ENCODE measurements around the gene C22orf31.

The C22orf31 gene

GRCh38 chr22:29073618-29074275 is 12.1 kb upstream of the C22orf31 start:
- no peaks in the 10 kb centered on the region for H3K36me3 ChIP-seq (ENCODE audit: control insufficient read depth, insufficient read depth, low read length)
- TF ChIP-seq, protein P1, sequence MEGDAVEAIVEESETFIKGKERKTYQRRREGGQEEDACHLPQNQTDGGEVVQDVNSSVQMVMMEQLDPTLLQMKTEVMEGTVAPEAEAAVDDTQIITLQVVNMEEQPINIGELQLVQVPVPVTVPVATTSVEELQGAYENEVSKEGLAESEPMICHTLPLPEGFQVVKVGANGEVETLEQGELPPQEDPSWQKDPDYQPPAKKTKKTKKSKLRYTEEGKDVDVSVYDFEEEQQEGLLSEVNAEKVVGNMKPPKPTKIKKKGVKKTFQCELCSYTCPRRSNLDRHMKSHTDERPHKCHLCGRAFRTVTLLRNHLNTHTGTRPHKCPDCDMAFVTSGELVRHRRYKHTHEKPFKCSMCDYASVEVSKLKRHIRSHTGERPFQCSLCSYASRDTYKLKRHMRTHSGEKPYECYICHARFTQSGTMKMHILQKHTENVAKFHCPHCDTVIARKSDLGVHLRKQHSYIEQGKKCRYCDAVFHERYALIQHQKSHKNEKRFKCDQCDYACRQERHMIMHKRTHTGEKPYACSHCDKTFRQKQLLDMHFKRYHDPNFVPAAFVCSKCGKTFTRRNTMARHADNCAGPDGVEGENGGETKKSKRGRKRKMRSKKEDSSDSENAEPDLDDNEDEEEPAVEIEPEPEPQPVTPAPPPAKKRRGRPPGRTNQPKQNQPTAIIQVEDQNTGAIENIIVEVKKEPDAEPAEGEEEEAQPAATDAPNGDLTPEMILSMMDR (IDR thresholded peaks at IDR 0.05; ENCODE audit: insufficient read depth, low read length, poor library complexity, severe bottlenecking), result no peak
- DNase-seq (ENCODE audit: extremely low read depth, insufficient read length), result no peak
- H3K4me3 ChIP-seq (replicated peaks; ENCODE audit: low read depth, low read length), result no peak overlapping the region; the same call in 1 of the 2 replicates
- no peaks in the 10 kb centered on the region; the same call in 1 of the 2 replicates for H3K27me3 ChIP-seq (replicated peaks; ENCODE audit: control insufficient read depth, insufficient read depth, low read length)

GRCh38 chr22:29072979-29073617 is 11.5 kb upstream of the C22orf31 start, which contains the start of gene KREMEN1:
Gene KREMEN1 (plus strand): TSS chr22:29073035. CDS start chr22:29073131, 96 bp downstream.
- TF ChIP-seq, protein P1 (IDR thresholded peaks at IDR 0.05; ENCODE audit: insufficient read depth, low read length, poor library complexity, severe bottlenecking), result no peak
- Histone ChIP-seq H3K36me3 (ENCODE audit: control insufficient read depth, insufficient read depth, low read length) (no peaks in the 10 kb centered on the region), H3K27me3 (replicated peaks; ENCODE audit: control insufficient read depth, insufficient read depth, low read length) (no peaks in the 10 kb centered on the region; the same call in 1 of the 2 replicates), H3K4me3 (replicated peaks; ENCODE audit: low read depth, low read length) (peak within 1 kb of the TSS; percentile 45)
- DNase-seq (ENCODE audit: extremely low read depth, insufficient read length), result no peak

GRCh38 chr22:29072193-29072978 is 10.8 kb upstream of the C22orf31 start:
- H3K27me3 ChIP-seq (replicated peaks; ENCODE audit: control insufficient read depth, insufficient read depth, low read length), result no peaks in the 10 kb centered on the region; the same call in 1 of the 2 replicates
- peak overlapping the region; percentile 2; the same call in 1 of the 2 replicates for H3K4me3 ChIP-seq (replicated peaks; ENCODE audit: low read depth, low read length)

DNA sequence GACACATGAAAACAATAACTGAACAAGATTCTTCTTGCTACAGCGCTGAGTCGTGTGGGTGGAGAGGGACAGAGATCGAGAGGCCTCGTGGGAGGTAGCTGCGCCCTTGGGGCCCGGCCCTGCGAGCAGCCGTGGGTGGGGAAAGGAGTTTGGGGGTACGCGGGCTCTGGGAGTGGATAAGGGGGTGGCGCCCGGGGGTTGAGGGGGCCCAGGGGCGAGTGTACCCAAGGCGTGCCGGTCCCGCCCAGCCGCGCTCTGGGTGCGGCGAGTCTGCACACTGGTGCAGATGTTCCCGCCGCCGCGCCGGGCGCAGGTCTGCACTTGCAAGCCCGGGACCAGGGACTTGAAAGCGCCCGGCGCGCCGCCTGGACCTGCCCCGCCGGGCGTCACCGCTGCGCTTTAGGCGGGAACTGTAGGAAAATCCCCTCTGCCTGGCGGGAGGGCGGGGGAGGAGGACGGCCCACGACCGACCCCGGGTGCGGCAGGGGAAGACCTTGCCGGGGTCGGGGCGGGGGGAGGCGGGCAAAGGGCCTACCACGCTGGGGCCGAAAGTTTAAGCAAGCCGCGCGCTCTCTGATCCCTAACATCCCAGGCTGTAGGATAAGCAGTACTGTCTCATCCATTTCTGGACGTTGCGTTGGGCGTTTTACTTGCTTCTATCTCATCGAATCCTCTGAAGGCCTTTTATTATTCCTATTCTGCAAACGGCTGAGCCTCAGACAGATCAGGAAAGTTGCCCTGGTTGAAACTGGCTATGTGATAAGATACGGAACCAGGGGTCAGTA is 9.8 kb upstream of the C22orf31 start:
- TF ChIP-seq, protein P1 (IDR thresholded peaks at IDR 0.05; ENCODE audit: insufficient read depth, low read length, poor library complexity, severe bottlenecking), result no peak
- peak; percentile 65 for DNase-seq (ENCODE audit: extremely low read depth, insufficient read length)
- no peaks in the 10 kb centered on the region for H3K36me3 ChIP-seq (ENCODE audit: control insufficient read depth, insufficient read depth, low read length)
- H3K27me3 ChIP-seq (replicated peaks; ENCODE audit: control insufficient read depth, insufficient read depth, low read length), result no peaks in the 10 kb centered on the region; the same call in 1 of the 2 replicates
- peak overlapping the region; percentile 44 for H3K4me3 ChIP-seq (replicated peaks; ENCODE audit: low read depth, low read length)

More at GRCh38 chr22:29072193-29072978, 10.8 kb upstream of the C22orf31 start:
- TF ChIP-seq, protein P1 (IDR thresholded peaks at IDR 0.05; ENCODE audit: insufficient read depth, low read length, poor library complexity, severe bottlenecking), result no peak
- H3K36me3 ChIP-seq (ENCODE audit: control insufficient read depth, insufficient read depth, low read length), result no peaks in the 10 kb centered on the region
- peak; percentile 84 for DNase-seq (ENCODE audit: extremely low read depth, insufficient read length)

DNA sequence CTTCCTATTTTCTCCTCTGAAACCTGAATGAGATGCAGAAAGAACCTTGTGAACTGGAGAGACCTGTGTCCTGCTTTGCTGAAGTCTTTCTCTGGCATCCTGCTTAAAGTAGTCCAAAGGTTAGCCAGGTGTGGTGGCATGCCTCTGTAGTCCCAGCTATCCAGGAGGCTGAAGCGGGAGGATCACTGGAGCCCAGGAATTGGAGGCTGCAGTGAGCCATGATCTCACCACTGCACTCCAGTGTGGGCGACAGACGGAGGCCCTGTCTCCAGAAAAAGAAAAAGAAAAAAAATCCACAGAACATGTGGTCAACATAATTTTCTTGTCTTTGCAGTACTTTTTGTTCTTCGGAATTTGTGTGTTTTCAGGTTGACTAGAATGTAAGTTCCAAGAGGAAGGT is 8.9 kb upstream of the C22orf31 start:
- Histone ChIP-seq H3K36me3 (ENCODE audit: control insufficient read depth, insufficient read depth, low read length) (no peaks in the 10 kb centered on the region), H3K27me3 (replicated peaks; ENCODE audit: control insufficient read depth, insufficient read depth, low read length) (no peaks in the 10 kb centered on the region; the same call in 1 of the 2 replicates), H3K4me3 (replicated peaks; ENCODE audit: low read depth, low read length) (no peak overlapping the region)
- TF ChIP-seq, protein P1 (IDR thresholded peaks at IDR 0.05; ENCODE audit: insufficient read depth, low read length, poor library complexity, severe bottlenecking), result no peak
- DNase-seq (ENCODE audit: extremely low read depth, insufficient read length), result no peak
